Left lung (tissue), 10 donors: ENCODE measurements around the gene DST. TPM values are rescaled to one million over a fixed set of nuclear protein-coding genes. Genes with fewer than 3 reads are reported as not detected.

Experiments used
- ATAC-seq: fragments of 200-7000 bp; cut with Tn5 transposase; one replicate; pipeline ENCODE4 v1.9.1; 2020; ENCODE audit warnings: moderate library complexity
- DNase-seq, 4 donors: peaks; one replicate each; pipeline ENCODE4 v3.0.0-alpha.2; 2013 to 2020
- H3K27ac ChIP-seq, 2 donors: fragments of 200-600 bp; sonication (generic) in 1 of 2; one replicate each; pipeline versions ENCODE4 v1.5.0 to v1.8.0; 2020 to 2021
- H3K27me3 ChIP-seq, 2 donors: fragments of 200-600 bp; sonication (generic) in 1 of 2; one replicate each; pipeline versions ENCODE4 v1.5.0 to v1.8.0; 2020 to 2021
- H3K36me3 ChIP-seq, 2 donors: fragments of 200-600 bp; sonication (generic) in 1 of 2; one replicate each; pipeline versions ENCODE4 v1.5.0 to v1.8.0; 2020 to 2021
- H3K4me1 ChIP-seq, 2 donors: fragments of 200-600 bp; one replicate each; pipeline ENCODE4 v1.8.0; 2021
- H3K4me3 ChIP-seq, 2 donors: fragments of 200-600 bp; sonication (generic) in 1 of 2; one replicate each; pipeline versions ENCODE4 v1.5.0 to v1.8.0; 2020 to 2021; ENCODE audit warnings: mild to moderate bottlenecking in 1 of 2
- H3K9me3 ChIP-seq, 2 donors: fragments of 200-600 bp; sonication (generic) in 1 of 2; one replicate each; pipeline versions ENCODE4 v1.5.0 to v1.8.0; 2020 to 2021
- CTCF ChIP-seq, 2 donors: fragments of 200-600 bp; sonication (generic) in 1 of 2; IDR thresholded peaks; one replicate each; pipeline versions ENCODE4 v1.5.0 to v1.8.0; 2021; ENCODE audit warnings: antibody characterized with exemption in 2 of 2
- intact Hi-C, 2 donors: fragments of 100-400 bp; cut with DNase I; formaldehyde crosslinking; loops; one replicate each; pipeline versions ENCODE4 v1.11.2 to v1.14.2; 2022
- polyA plus RNA-seq, 6 donors: library from polyadenylated mRNA; unstranded; fragments of 120-200 nt; gene quantifications; one replicate each; pipeline ENCODE4 v1.2.1, GENCODE V29; 2013; ENCODE audit not compliant: insufficient read length in 6 of 6
- total RNA-seq, 2 donors: library from RNA; stranded (reverse); fragmentation: NEBNext Ultra II Directional; extraction: Animal tissue kit (Norgen Biotek cat#: 25700); gene quantifications; one replicate each; pipeline ENCODE4 v1.2.1, GENCODE V29; 2021
- donor health status: DM: no; HTN: yes; CAD: no.
- donor health status: DM: no; HTN: no; CAD: no.

DST gene
- total and polyA plus RNA-seq, 8 donors: 290 to 636 (median 504) TPM

- Histone ChIP-seq H3K9me3 (no peaks in the 10 kb centered on the region), H3K27ac (no peak overlapping the region), H3K4me1 (no peaks in the 10 kb centered on the region), H3K4me3 (no peak overlapping the region), H3K36me3 (peaks cover 0 to 9% of the 10 kb centered on the region in 2 donors), H3K27me3 (no peaks in the 10 kb centered on the region)
- DNase-seq (peak in 1 of 4 donors; percentile 3), ATAC-seq (peak; percentile 66)
- no peak for TF ChIP-seq CTCF (IDR thresholded peaks at IDR 0.05)
- intact Hi-C loops: no loop called here
Measured at GRCh38 chr6:56613247-56613851, 29.3 kb downstream of the DST start.

DNA sequence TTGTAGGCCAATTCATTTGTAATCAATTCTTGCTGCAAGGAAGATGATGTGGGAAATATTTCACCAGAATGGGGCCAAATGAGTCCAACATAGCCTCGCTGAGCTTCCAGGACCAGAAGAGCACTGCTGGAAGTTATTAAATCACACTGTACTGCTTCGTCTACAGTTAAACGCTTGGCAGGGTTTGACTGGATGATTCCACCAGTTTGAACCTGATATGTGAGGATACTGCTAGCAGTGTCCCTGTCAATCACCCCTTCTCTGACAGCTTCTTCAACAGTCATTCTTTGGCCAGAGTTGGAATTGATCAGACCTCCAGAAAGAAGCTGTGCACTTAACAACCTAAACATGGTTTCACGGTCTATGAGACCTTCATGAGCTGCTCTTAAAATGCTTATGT lies 34.4 kb downstream of the DST start:
- intact Hi-C loops: no loop called here
- no peak for ATAC-seq

GRCh38 chr6:56607111-56607752 lies 35.5 kb downstream of the DST start:
- H3K36me3 ChIP-seq: peaks cover 0 to 4% of the 10 kb centered on the region in 2 donors
- H3K4me1 ChIP-seq: no peaks in the 10 kb centered on the region
- no peak overlapping the region for H3K4me3 ChIP-seq
- H3K9me3 ChIP-seq: no peaks in the 10 kb centered on the region
- no peak overlapping the region for H3K27ac ChIP-seq
- no peak for TF ChIP-seq CTCF (IDR thresholded peaks at IDR 0.05)
- DNase-seq (no peak), ATAC-seq (no peak)
- H3K27me3 ChIP-seq: no peaks in the 10 kb centered on the region
- intact Hi-C loops: no loop called here

More for the DNA sequence above, 34.4 kb downstream of the DST start:
- TF ChIP-seq CTCF (IDR thresholded peaks at IDR 0.05): no peak
- DNase-seq: no peak
- H3K27me3 ChIP-seq: no peaks in the 10 kb centered on the region
- no peak overlapping the region for H3K4me3 ChIP-seq
- H3K27ac ChIP-seq: no peak overlapping the region
- H3K9me3 ChIP-seq: no peaks in the 10 kb centered on the region
- H3K4me1 ChIP-seq: no peaks in the 10 kb centered on the region
- H3K36me3 ChIP-seq: peaks cover 0 to 4% of the 10 kb centered on the region in 2 donors

DNA sequence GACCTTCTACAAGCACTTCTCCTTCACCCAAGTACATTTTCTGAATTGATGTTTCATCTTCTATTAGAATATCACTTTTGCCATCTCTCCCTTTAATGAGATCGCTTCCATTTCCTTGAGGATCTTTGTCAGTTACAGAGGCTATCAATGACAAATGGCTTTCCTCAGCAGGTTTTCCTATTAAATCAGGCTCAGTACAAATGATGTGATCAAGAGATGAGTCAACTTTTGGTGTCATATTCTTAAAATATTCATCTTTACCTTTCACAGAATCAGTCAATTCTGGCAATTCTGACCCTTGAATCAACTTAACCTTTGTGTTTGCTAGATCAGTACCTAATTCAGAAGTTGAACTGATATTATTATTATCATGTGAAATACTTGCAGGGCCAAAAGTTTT lies 37.3 kb downstream of the DST start:
- ATAC-seq (no peak), DNase-seq (no peak)
- H3K27ac ChIP-seq: no peak overlapping the region
- H3K4me3 ChIP-seq: no peak overlapping the region
- TF ChIP-seq CTCF (IDR thresholded peaks at IDR 0.05): no peak
- H3K4me1 ChIP-seq: no peaks in the 10 kb centered on the region
- H3K27me3 ChIP-seq: no peaks in the 10 kb centered on the region
- intact Hi-C loops: no loop called here
- no peaks in the 10 kb centered on the region for H3K9me3 ChIP-seq
- H3K36me3 ChIP-seq: peaks cover 0 to 4% of the 10 kb centered on the region in 2 donors

- H3K4me1 ChIP-seq: no peaks in the 10 kb centered on the region
- no peak overlapping the region for H3K27ac ChIP-seq
- ATAC-seq (no peak), DNase-seq (no peak)
- no peaks in the 10 kb centered on the region for H3K27me3 ChIP-seq
- H3K9me3 ChIP-seq: no peaks in the 10 kb centered on the region
- intact Hi-C loops: no loop called here
- peaks cover 0 to 5% of the 10 kb centered on the region in 2 donors for H3K36me3 ChIP-seq
- TF ChIP-seq CTCF (IDR thresholded peaks at IDR 0.05): no peak
- H3K4me3 ChIP-seq: no peak overlapping the region
Measured at GRCh38 chr6:56604186-56604585, 38.5 kb downstream of the DST start.
